Caco-2 (cell line): ENCODE results near the gene IGSF21. TPM values are rescaled to one million over a fixed set of nuclear protein-coding genes. Genes with fewer than 3 reads are reported as not detected.

Experiments used
- BruUV-seq: library from RNA; stranded (reverse); fragments of 400-500 nt; replicated peaks from 2 replicates; lab custom pipeline; 2021; lab: Mats Ljungman, UMichigan
- CTCF ChIA-PET: fragments of 300-600 bp; sonication (Branson Sonifier 250); formaldehyde crosslinking; loops from one replicate; lab custom pipeline; 2022; ENCODE audit warnings: antibody characterized with exemption; lab: Charles Lee
- POLR2A ChIA-PET: fragments of 300-600 bp; sonication (Branson Sonifier 250); formaldehyde crosslinking; loops from one replicate; lab custom pipeline; 2022; ENCODE audit warnings: antibody characterized with exemption; lab: Charles Lee
- DNase-seq, 2 experiments: peaks; one replicate each; pipeline versions ENCODE4 v3.0.0 to v3.0.0-alpha.2; 2020 to 2022
- H3K27me3 ChIP-seq: replicated peaks from 2 replicates; pipeline ENCODE4 v1.6.0; 2011; ENCODE audit warnings: low read length; ENCODE audit not compliant: control insufficient read depth, insufficient read depth
- H3K36me3 ChIP-seq: 2 replicates; pipeline ENCODE4 v1.5.1; 2011; ENCODE audit warnings: low read length; ENCODE audit not compliant: control insufficient read depth, insufficient read depth
- H3K4me1 ChIP-seq: fragments of 250-450 bp; sonication (Bioruptor Pico); 2 replicates; pipeline ENCODE4 v1.5.1; 2020; ENCODE audit warnings: mild to moderate bottlenecking
- H3K4me3 ChIP-seq: 2 replicates; pipeline ENCODE4 v1.5.1; 2011; ENCODE audit warnings: low read depth, mild to moderate bottlenecking, control low read depth, low read length
- H3K9me3 ChIP-seq: fragments of 250-450 bp; sonication (Bioruptor Pico); 2 replicates; pipeline ENCODE4 v1.5.1; 2020; ENCODE audit warnings: mild to moderate bottlenecking, moderate library complexity
- H3K27ac Mint-ChIP-seq: one replicate; pipeline ENCODE4 v1.8.0; 2022; ENCODE audit warnings: mixed read lengths; ENCODE audit not compliant: unreplicated experiment
- H3K27me3 Mint-ChIP-seq: one replicate; pipeline ENCODE4 v1.8.0; 2022; ENCODE audit warnings: mixed read lengths; ENCODE audit not compliant: insufficient read depth, unreplicated experiment
- H3K36me3 Mint-ChIP-seq: one replicate; pipeline ENCODE4 v1.8.0; 2022; ENCODE audit warnings: mild to moderate bottlenecking, mixed read lengths; ENCODE audit not compliant: insufficient read depth, unreplicated experiment
- H3K4me1 Mint-ChIP-seq: one replicate; pipeline ENCODE4 v1.8.0; 2022; ENCODE audit warnings: low read depth, mixed read lengths; ENCODE audit not compliant: unreplicated experiment
- H3K4me3 Mint-ChIP-seq: one replicate; pipeline ENCODE4 v1.8.0; 2022; ENCODE audit warnings: mild to moderate bottlenecking, moderate library complexity, mixed read lengths; ENCODE audit not compliant: unreplicated experiment
- H3K9me3 Mint-ChIP-seq: one replicate; pipeline ENCODE4 v1.8.0; 2022; ENCODE audit warnings: mixed read lengths; ENCODE audit not compliant: unreplicated experiment
- intact Hi-C: fragments of 100-400 bp; cut with micrococcal nuclease; formaldehyde crosslinking; loops from one replicate; pipeline ENCODE4 v1.10.0; 2022; ENCODE audit not compliant: unreplicated experiment
- total RNA-seq: library from RNA; stranded (reverse); gene quantifications from 2 replicates; pipeline ENCODE4 v1.2.3, GENCODE V29; 2022
- TF ChIP-seq, protein P1 (sequence below), 2 experiments: fragments of 200-600 bp in 1 of 2; IDR thresholded peaks; 1 replicate in 1 of 2; 2 replicates in 1 of 2; pipeline versions ENCODE4 v1.5.1 to v1.8.0; 2011 to 2022; ENCODE audit warnings: antibody characterized with exemption in 1 of 2, control low read depth in 1 of 2, inconsistent platforms in 1 of 2, low read depth in 1 of 2, low read length in 1 of 2, mild to moderate bottlenecking in 1 of 2, moderate library complexity in 1 of 2; ENCODE audit not compliant: insufficient read depth in 1 of 2, severe bottlenecking in 1 of 2, unreplicated experiment in 1 of 2

The IGSF21 gene
- total RNA-seq, 1 experiment from 2014 or later, result not detected

- no peaks in the 10 kb centered on the region for H3K27me3 ChIP-seq
- intact Hi-C loops, result no loop called here
- no peaks in the 10 kb centered on the region for H3K9me3 Mint-ChIP-seq
- H3K36me3 ChIP-seq, result no peaks in the 10 kb centered on the region
- CTCF ChIA-PET, result no interaction called here
- TF ChIP-seq, protein P1, sequence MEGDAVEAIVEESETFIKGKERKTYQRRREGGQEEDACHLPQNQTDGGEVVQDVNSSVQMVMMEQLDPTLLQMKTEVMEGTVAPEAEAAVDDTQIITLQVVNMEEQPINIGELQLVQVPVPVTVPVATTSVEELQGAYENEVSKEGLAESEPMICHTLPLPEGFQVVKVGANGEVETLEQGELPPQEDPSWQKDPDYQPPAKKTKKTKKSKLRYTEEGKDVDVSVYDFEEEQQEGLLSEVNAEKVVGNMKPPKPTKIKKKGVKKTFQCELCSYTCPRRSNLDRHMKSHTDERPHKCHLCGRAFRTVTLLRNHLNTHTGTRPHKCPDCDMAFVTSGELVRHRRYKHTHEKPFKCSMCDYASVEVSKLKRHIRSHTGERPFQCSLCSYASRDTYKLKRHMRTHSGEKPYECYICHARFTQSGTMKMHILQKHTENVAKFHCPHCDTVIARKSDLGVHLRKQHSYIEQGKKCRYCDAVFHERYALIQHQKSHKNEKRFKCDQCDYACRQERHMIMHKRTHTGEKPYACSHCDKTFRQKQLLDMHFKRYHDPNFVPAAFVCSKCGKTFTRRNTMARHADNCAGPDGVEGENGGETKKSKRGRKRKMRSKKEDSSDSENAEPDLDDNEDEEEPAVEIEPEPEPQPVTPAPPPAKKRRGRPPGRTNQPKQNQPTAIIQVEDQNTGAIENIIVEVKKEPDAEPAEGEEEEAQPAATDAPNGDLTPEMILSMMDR (IDR thresholded peaks at IDR 0.05; ENCODE audit: insufficient read depth in 1 of 2, low read depth in 1 of 2, low read length in 1 of 2, severe bottlenecking in 1 of 2, unreplicated experiment in 1 of 2), result no peak
- no peaks in the 10 kb centered on the region for H3K4me1 Mint-ChIP-seq
- POLR2A ChIA-PET, result no interaction called here
- H3K4me3 ChIP-seq, result no peak overlapping the region
- H3K9me3 ChIP-seq, result no peaks in the 10 kb centered on the region
- H3K4me1 ChIP-seq, result no peaks in the 10 kb centered on the region
- no peak for DNase-seq
- no TSS peak for BruUV-seq
- H3K36me3 Mint-ChIP-seq, result no peaks in the 10 kb centered on the region
- peaks cover 3% of the 10 kb centered on the region for H3K27me3 Mint-ChIP-seq
- no peak overlapping the region for H3K27ac Mint-ChIP-seq
- H3K4me3 Mint-ChIP-seq, result no peak overlapping the region
These were observed 25.3 kb downstream of the IGSF21 start for GRCh38 chr1:18132711-18133541.

GRCh38 chr1:18134324-18135046 is 26.9 kb downstream of the IGSF21 start:
- TF ChIP-seq, protein P1 (IDR thresholded peaks at IDR 0.05; ENCODE audit: insufficient read depth in 1 of 2, low read depth in 1 of 2, low read length in 1 of 2, severe bottlenecking in 1 of 2, unreplicated experiment in 1 of 2), result no peak
- H3K27me3 ChIP-seq, result no peaks in the 10 kb centered on the region
- H3K4me1 ChIP-seq, result no peaks in the 10 kb centered on the region
- Mint-ChIP-seq H3K4me3 (no peak overlapping the region), H3K27ac (no peak overlapping the region), H3K9me3 (no peaks in the 10 kb centered on the region), H3K4me1 (no peaks in the 10 kb centered on the region), H3K36me3 (no peaks in the 10 kb centered on the region), H3K27me3 (no peaks in the 10 kb centered on the region)
- CTCF ChIA-PET, result no interaction called here
- POLR2A ChIA-PET, result no interaction called here
- intact Hi-C loops, result no loop called here
- no peaks in the 10 kb centered on the region for H3K36me3 ChIP-seq
- no peak for DNase-seq
- no TSS peak for BruUV-seq
- no peak overlapping the region for H3K4me3 ChIP-seq
- no peaks in the 10 kb centered on the region for H3K9me3 ChIP-seq

DNA sequence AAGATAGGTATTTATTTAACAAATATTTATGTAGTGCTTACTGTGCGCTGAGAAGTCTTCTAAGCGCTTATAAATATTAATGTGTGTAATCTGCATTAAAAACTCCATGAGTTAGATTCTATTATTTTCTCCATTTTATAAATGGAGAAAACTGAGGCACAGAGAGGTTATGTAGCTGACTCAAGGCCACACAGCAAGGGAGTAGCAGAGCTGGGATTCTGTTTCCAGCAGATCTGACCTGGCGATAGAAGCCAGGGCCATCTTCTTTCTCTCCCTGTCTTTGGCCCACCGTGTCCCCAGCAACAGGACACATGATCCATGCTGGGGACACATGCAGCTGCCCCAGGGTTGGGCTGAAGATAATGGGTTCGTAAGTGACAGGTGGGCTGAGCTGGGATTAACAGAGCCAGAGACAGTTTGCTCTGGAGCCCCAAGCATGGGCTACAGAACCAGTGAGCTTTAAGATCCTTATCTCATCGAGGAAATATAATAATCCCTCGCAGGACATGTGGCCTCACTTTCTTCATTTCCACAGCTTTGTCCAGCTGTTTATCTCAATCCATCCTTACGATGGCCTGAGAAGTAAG is 30.3 kb downstream of the IGSF21 start:
- Mint-ChIP-seq H3K27me3 (no peaks in the 10 kb centered on the region), H3K9me3 (no peaks in the 10 kb centered on the region), H3K4me3 (no peak overlapping the region), H3K36me3 (no peaks in the 10 kb centered on the region), H3K27ac (no peak overlapping the region), H3K4me1 (no peaks in the 10 kb centered on the region)
- no peaks in the 10 kb centered on the region for H3K36me3 ChIP-seq
- no peak overlapping the region for H3K4me3 ChIP-seq
- no peak for DNase-seq
- TF ChIP-seq, protein P1 (IDR thresholded peaks at IDR 0.05; ENCODE audit: insufficient read depth in 1 of 2, low read depth in 1 of 2, low read length in 1 of 2, severe bottlenecking in 1 of 2, unreplicated experiment in 1 of 2), result no peak
- no peaks in the 10 kb centered on the region for H3K4me1 ChIP-seq
- no TSS peak for BruUV-seq
- intact Hi-C loops, result no loop called here
- no peaks in the 10 kb centered on the region for H3K9me3 ChIP-seq
- H3K27me3 ChIP-seq, result no peaks in the 10 kb centered on the region
- POLR2A ChIA-PET, result no interaction called here
- CTCF ChIA-PET, result no interaction called here
